Activated CD4-positive, alpha-beta memory T cell treated with anti-CD3 and anti-CD28 coated beads for 36 hours (primary cell): Measurements from ENCODE around the gene TGDS. TPM values are rescaled to one million over a fixed set of nuclear protein-coding genes. Genes with fewer than 3 reads are reported as not detected.

Experiments used
- CTCF ChIA-PET: fragments of 350-600 bp; sonication (Branson Sonifier 250); formaldehyde crosslinking; loops from one replicate; lab custom pipeline; 2021; ENCODE audit warnings: antibody characterized with exemption, inconsistent platforms; lab: Charles Lee
- POLR2A ChIA-PET: fragments of 350-600 bp; sonication (Branson Sonifier 250); formaldehyde crosslinking; loops from one replicate; lab custom pipeline; 2021; ENCODE audit warnings: antibody characterized with exemption; lab: Charles Lee
- DNase-seq: peaks from one replicate; pipeline ENCODE4 v3.0.0-alpha.2; 2020
- H3K27ac Mint-ChIP-seq: one replicate; pipeline ENCODE4 v1.8.0; 2021; ENCODE audit warnings: mixed read lengths
- H3K27me3 Mint-ChIP-seq: one replicate; pipeline ENCODE4 v1.8.0; 2021; ENCODE audit warnings: mixed read lengths
- H3K36me3 Mint-ChIP-seq: one replicate; pipeline ENCODE4 v1.8.0; 2021; ENCODE audit warnings: mixed read lengths
- H3K4me1 Mint-ChIP-seq: one replicate; pipeline ENCODE4 v1.8.0; 2021; ENCODE audit warnings: low read depth, mixed read lengths
- H3K4me3 Mint-ChIP-seq: one replicate; pipeline ENCODE4 v1.8.0; 2021; ENCODE audit warnings: mild to moderate bottlenecking, mixed read lengths
- H3K9me3 Mint-ChIP-seq: one replicate; pipeline ENCODE4 v1.8.0; 2021; ENCODE audit warnings: mixed read lengths
- intact Hi-C: fragments of 100-400 bp; cut with micrococcal nuclease; formaldehyde crosslinking; loops from one replicate; pipeline ENCODE4 v1.15.1; 2023
- total RNA-seq, 2 experiments: library from RNA; stranded (reverse); gene quantifications; one replicate each; pipeline ENCODE4 v1.2.3, GENCODE V29; 2021

Gene TGDS
- total RNA-seq, 2 experiments from 2014 or later, result 19.0 to 19.6 TPM

- H3K4me1 Mint-ChIP-seq, result no peaks in the 10 kb centered on the region
- H3K4me3 Mint-ChIP-seq, result no peak overlapping the region
- no peaks in the 10 kb centered on the region for H3K9me3 Mint-ChIP-seq
- H3K27ac Mint-ChIP-seq, result no peak overlapping the region
- POLR2A ChIA-PET, result no interaction called here
- CTCF ChIA-PET, result no interaction called here
- DNase-seq, result no peak
- peaks cover 11% of the 10 kb centered on the region for H3K27me3 Mint-ChIP-seq
- no peaks in the 10 kb centered on the region for H3K36me3 Mint-ChIP-seq
- intact Hi-C loops, result no loop called here
These were observed 71.5 kb downstream of the TGDS start for GRCh38 chr13:94524407-94524806.

Other genes with a start within 250 kb of the TGDS start
- gene DCT, start 116.5 kb downstream of the TGDS start, total RNA-seq, result under 1 TPM in 1 of 2 experiments, not detected in 1; 0.24 TPM
- 1 to 10 TPM; 9.1 to 9.7 TPM for gene GPR180, start 5.7 kb upstream of the TGDS start, total RNA-seq
- not detected for gene SOX21, start 116.4 kb upstream of the TGDS start, total RNA-seq